ENCODE results near the gene ZNF629. TPM values are rescaled to one million over a fixed set of nuclear protein-coding genes. Genes with fewer than 3 reads are reported as not detected.

Gene ZNF629
- polyA plus RNA-seq, 4 donors = 20.2 to 27.7 (median 27.0) TPM

- no peak for DNase-seq (ENCODE audit: low read depth in 4 of 4, low spot score in 3 of 4)
These were observed 680 bp downstream of the ZNF629 start for GRCh38 chr16:30786115-30786935.

GRCh38 chr16:30785126-30786106 is 1.6 kb downstream of the ZNF629 start:
- no peak for DNase-seq (ENCODE audit: low read depth in 4 of 4, low spot score in 3 of 4)

- no peak for DNase-seq (ENCODE audit: low read depth in 4 of 4, low spot score in 3 of 4)
These were observed 2.8 kb downstream of the ZNF629 start for GRCh38 chr16:30784215-30784614.

GRCh38 chr16:30783280-30784109 is 3.5 kb downstream of the ZNF629 start:
- DNase-seq (ENCODE audit: low read depth in 4 of 4, low spot score in 3 of 4) = no peak

GRCh38 chr16:30782486-30783279 is 4.3 kb downstream of the ZNF629 start:
- no peak for DNase-seq (ENCODE audit: low read depth in 4 of 4, low spot score in 3 of 4)

- no peak for DNase-seq (ENCODE audit: low read depth in 4 of 4, low spot score in 3 of 4)
These were observed 6.5 kb downstream of the ZNF629 start for GRCh38 chr16:30780549-30780948.

GRCh38 chr16:30780021-30780420 is 7.0 kb downstream of the ZNF629 start:
- DNase-seq (ENCODE audit: low read depth in 4 of 4, low spot score in 3 of 4) = no peak

GRCh38 chr16:30779596-30779995 is 7.4 kb downstream of the ZNF629 start:
- no peak for DNase-seq (ENCODE audit: low read depth in 4 of 4, low spot score in 3 of 4)

- DNase-seq (ENCODE audit: low read depth in 4 of 4, low spot score in 3 of 4) = no peak
These were observed 8.3 kb downstream of the ZNF629 start for GRCh38 chr16:30778549-30779244.

- no peak for DNase-seq (ENCODE audit: low read depth in 4 of 4, low spot score in 3 of 4)
These were observed 9.3 kb downstream of the ZNF629 start for GRCh38 chr16:30777591-30778297.

GRCh38 chr16:30775392-30776188 is 11.4 kb downstream of the ZNF629 start:
- DNase-seq (ENCODE audit: low read depth in 4 of 4, low spot score in 3 of 4) = peak; percentile 70 to 81 (median 76)

- DNase-seq (ENCODE audit: low read depth in 4 of 4, low spot score in 3 of 4) = no peak
These were observed 11.9 kb downstream of the ZNF629 start for GRCh38 chr16:30775131-30775391.

- DNase-seq (ENCODE audit: low read depth in 4 of 4, low spot score in 3 of 4) = no peak
These were observed 12.5 kb downstream of the ZNF629 start for GRCh38 chr16:30774367-30775130.

- DNase-seq (ENCODE audit: low read depth in 4 of 4, low spot score in 3 of 4) = no peak
These were observed 13.2 kb downstream of the ZNF629 start for GRCh38 chr16:30773826-30774225.

- no peak for DNase-seq (ENCODE audit: low read depth in 4 of 4, low spot score in 3 of 4)
These were observed 15.3 kb downstream of the ZNF629 start for GRCh38 chr16:30771726-30772125.

GRCh38 chr16:30769379-30770089 is 17.5 kb downstream of the ZNF629 start:
- DNase-seq (ENCODE audit: low read depth in 4 of 4, low spot score in 3 of 4) = no peak

All from left renal pelvis (tissue), 4 donors.